Skeletal muscle tissue (tissue), 1 donor: Measurements from ENCODE around the gene CLEC9A. TPM values are rescaled to one million over a fixed set of nuclear protein-coding genes. Genes with fewer than 3 reads are reported as not detected.

Experiments
- total RNA-seq: library from RNA; depleted of rRNA; stranded (reverse); fragments of >200 nt; gene quantifications from one replicate; pipeline ENCODE4 v1.2.3, GENCODE V29; 2014

Gene CLEC9A
- total RNA-seq, 1 donor from 2014 or later: not detected

Other genes with a start within 250 kb of the CLEC9A start
- gene KLRF1, start 203.2 kb upstream of the CLEC9A start, total RNA-seq: not detected
- 2.6 TPM for gene CLEC2B, start 161.3 kb upstream of the CLEC9A start, total RNA-seq
- gene KLRF2, start 149.2 kb upstream of the CLEC9A start, total RNA-seq: not detected
- not detected for gene CLEC2A, start 98.3 kb upstream of the CLEC9A start, total RNA-seq
- 0.52 TPM for gene CLEC12A, start 59.3 kb upstream of the CLEC9A start, total RNA-seq
- gene CLEC1B, start 31.6 kb upstream of the CLEC9A start, total RNA-seq: not detected
- not detected for gene CLEC12B, start 20.1 kb upstream of the CLEC9A start, total RNA-seq
- gene CLEC1A, start 68.3 kb downstream of the CLEC9A start, total RNA-seq: 1.0 TPM
- gene CLEC7A, start 99.5 kb downstream of the CLEC9A start, total RNA-seq: 2.1 TPM
- not detected for gene OLR1, start 141.4 kb downstream of the CLEC9A start, total RNA-seq
- under 0.01 TPM for gene TMEM52B, start 148.3 kb downstream of the CLEC9A start, total RNA-seq
- 23.0 TPM for gene GABARAPL1, start 182.2 kb downstream of the CLEC9A start, total RNA-seq